HG03280 (cell line): ENCODE data around the gene SAP130.

Source experiments
- ATAC-seq: cut with Tn5 transposase; IDR thresholded peaks from one replicate; pipeline ENCODE4 v1.9.1; 2021; ENCODE audit warnings: mild to moderate bottlenecking, moderate library complexity; ENCODE audit not compliant: unreplicated experiment

The SAP130 gene

GRCh38 chr2:127897531-127898211, 130.2 kb downstream of the SAP130 start:
- no peak for ATAC-seq

DNA sequence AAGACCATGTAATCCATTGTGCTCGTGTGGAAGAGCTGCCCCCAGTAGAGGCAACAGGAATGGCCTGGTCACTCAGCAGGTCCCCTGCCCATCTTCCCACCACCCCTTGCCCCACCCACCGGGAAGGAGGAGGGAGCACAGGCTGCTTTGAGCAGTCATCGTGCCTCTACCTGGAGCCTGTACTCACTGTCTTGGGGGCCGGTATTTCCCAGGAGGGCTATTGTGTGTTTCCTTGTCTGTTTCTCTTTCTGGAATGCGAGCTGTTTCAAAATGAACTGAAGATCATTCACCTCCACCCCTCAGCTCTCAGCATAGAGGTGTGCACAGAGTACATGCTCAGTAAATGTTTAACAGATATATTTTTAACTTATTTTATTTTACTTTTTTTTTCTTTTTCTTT, 134.4 kb downstream of the SAP130 start:
- no peak for ATAC-seq

DNA sequence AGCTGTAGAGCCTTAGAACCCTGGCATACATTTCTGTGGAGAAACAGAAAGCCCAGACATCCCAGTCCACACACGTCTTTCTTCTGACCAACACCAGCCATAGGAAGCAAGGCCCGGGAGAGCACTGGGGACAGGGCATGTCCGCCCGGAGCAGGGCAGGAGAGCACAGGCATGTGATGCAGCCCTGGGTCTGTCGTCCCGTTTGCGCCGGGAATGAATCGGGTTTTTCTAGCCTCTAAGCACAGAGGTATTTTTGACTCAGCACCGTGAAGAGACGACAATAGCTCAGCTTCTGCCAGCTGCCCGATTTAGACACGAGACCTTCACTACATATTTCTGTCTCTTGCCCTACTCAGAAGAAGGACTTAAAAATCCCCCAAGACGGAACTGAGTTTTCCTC, 134.8 kb downstream of the SAP130 start:
- ATAC-seq = no peak

GRCh38 chr2:127891811-127892210, 136.0 kb downstream of the SAP130 start:
- no peak for ATAC-seq
